IPS-18a (cell line): ENCODE results near the gene SLC34A2.

ENCODE experiments used
- H3K27ac ChIP-seq: one replicate; pipeline ENCODE4 v1.5.1; 2013; ENCODE audit warnings: low read length
- H3K27me3 ChIP-seq: one replicate; pipeline ENCODE4 v1.6.1; 2013; ENCODE audit warnings: mild to moderate bottlenecking, low read length; ENCODE audit not compliant: control insufficient read depth, insufficient read depth
- H3K36me3 ChIP-seq: one replicate; pipeline ENCODE4 v1.6.1; 2013; ENCODE audit warnings: low read depth, low read length; ENCODE audit not compliant: control insufficient read depth
- H3K4me1 ChIP-seq: one replicate; pipeline ENCODE4 v1.6.1; 2013; ENCODE audit warnings: low read depth, low read length; ENCODE audit not compliant: control insufficient read depth
- H3K4me3 ChIP-seq: one replicate; pipeline ENCODE4 v1.5.1; 2013; ENCODE audit warnings: low read length
- H3K9ac ChIP-seq: one replicate; pipeline ENCODE4 v1.6.1; 2013; ENCODE audit warnings: mild to moderate bottlenecking, low read length, moderate library complexity
- H3K9me3 ChIP-seq: one replicate; pipeline ENCODE4 v1.6.1; 2013; ENCODE audit warnings: low read depth, low read length; ENCODE audit not compliant: control insufficient read depth

Gene SLC34A2

DNA sequence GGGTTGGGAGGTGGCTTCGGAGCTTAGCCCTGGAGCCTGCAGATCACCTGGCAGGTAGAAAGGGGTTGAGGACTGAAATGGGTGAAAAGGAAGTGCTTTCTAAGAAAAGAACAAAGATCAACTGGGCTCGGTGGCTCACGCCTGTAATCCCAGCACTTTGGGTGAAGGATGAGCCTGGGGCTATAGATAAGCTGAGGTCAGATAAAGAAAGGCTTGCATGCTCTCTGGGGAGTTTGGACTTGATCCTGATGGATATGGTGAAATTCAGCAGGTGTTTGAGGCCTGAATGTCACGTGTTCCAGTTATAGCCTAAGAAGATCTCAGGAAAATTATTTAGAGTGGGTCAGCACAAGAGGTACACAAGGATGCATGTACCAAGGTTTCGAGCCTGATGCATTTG lies 40.8 kb downstream of the SLC34A2 start:
- H3K27ac ChIP-seq = no peak overlapping the region
- no peaks in the 10 kb centered on the region for H3K4me1 ChIP-seq

DNA sequence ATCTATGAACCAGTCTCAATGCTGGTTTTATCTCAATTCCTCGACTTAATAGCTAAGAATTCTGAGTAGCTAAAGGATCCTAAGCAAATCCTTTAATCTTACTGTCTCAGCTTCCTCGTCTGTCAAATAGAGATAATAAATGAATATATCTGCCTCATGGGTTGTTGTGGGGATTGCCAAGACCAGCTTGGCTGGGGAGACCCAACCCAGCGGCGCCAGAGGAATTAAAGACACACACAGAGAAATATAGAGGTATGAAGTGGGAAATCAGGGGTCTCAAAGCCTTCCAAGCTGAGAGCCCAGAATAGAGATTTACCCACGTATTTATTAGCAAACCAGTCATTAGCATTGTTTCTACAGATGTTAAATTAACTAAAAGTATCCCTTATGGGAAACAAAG lies 41.9 kb downstream of the SLC34A2 start:
- no peak overlapping the region for H3K9ac ChIP-seq
- no peaks in the 10 kb centered on the region for H3K9me3 ChIP-seq
- no peaks in the 10 kb centered on the region for H3K27me3 ChIP-seq
- H3K4me1 ChIP-seq = no peaks in the 10 kb centered on the region
- no peaks in the 10 kb centered on the region for H3K36me3 ChIP-seq
- H3K27ac ChIP-seq = no peak overlapping the region
- no peak overlapping the region for H3K4me3 ChIP-seq

More for the DNA sequence above, 40.8 kb downstream of the SLC34A2 start:
- no peak overlapping the region for H3K4me3 ChIP-seq
- H3K27me3 ChIP-seq = no peaks in the 10 kb centered on the region
- no peaks in the 10 kb centered on the region for H3K9me3 ChIP-seq
- H3K36me3 ChIP-seq = no peaks in the 10 kb centered on the region
- H3K9ac ChIP-seq = no peak overlapping the region

DNA sequence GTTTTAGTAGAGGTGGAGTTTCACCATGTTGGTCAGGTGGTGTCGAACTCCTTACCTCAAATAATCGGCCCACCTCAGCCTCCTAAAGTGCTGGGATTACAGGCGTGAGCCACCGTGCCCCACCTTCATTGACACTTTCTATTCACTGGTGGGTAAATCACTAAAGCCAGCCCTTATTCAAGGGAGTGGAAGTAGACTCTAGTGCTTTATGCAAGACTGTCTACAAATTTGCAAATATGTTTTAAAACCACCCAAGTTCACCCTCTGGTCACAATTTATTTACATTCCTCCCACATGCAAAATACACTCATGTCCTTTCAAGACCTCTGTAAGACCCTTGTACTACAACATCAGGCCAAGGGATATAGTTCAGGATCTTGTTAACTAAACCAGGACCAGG lies 45.0 kb downstream of the SLC34A2 start:
- H3K4me1 ChIP-seq = no peaks in the 10 kb centered on the region
- no peak overlapping the region for H3K27ac ChIP-seq

GRCh38 chr4:25702848-25703247 lies 47.2 kb downstream of the SLC34A2 start:
- H3K27ac ChIP-seq = no peak overlapping the region

More for the DNA sequence above, 45.0 kb downstream of the SLC34A2 start:
- Histone ChIP-seq H3K27me3 (no peaks in the 10 kb centered on the region), H3K9me3 (no peaks in the 10 kb centered on the region), H3K4me3 (no peak overlapping the region), H3K36me3 (no peaks in the 10 kb centered on the region), H3K9ac (no peak overlapping the region)

DNA sequence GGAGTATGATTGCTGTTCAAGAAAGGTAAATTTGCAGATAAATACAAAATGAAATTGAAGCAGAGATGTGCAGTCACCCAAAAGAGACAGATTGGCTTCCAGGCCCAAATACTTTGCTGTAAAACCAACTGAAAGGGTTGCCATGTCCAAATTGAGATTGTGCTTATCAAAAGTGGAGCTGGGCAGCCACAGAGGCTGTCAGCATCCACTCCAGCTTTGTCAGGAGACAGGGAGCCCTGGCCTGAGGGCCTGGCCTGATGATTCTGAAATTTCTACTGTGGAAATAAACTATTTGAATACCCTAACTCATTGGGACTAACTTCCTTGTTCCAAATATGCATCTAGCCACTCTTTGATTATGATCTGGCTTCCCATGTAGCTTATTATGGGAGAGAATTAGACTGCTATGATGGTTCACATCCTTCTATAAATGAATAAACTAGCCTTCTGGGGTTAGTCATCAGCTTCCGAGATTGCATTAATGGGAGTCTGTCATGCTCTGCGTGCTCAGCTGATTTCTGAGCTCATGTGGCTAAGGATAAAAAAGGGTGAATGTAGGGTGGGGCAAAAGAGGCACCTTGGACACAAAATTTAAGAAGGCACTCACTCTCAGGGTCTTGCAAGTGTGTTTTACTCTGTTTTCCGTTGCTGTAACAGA lies 48.2 kb downstream of the SLC34A2 start:
- H3K4me3 ChIP-seq = no peak overlapping the region
- H3K27me3 ChIP-seq = no peaks in the 10 kb centered on the region
- H3K9me3 ChIP-seq = no peaks in the 10 kb centered on the region
- H3K36me3 ChIP-seq = no peaks in the 10 kb centered on the region
- no peak overlapping the region for H3K9ac ChIP-seq
- no peaks in the 10 kb centered on the region for H3K4me1 ChIP-seq
- H3K27ac ChIP-seq = no peak overlapping the region

More at GRCh38 chr4:25702848-25703247, 47.2 kb downstream of the SLC34A2 start:
- Histone ChIP-seq H3K9me3 (no peaks in the 10 kb centered on the region), H3K27me3 (no peaks in the 10 kb centered on the region), H3K4me1 (no peaks in the 10 kb centered on the region), H3K36me3 (no peaks in the 10 kb centered on the region), H3K4me3 (no peak overlapping the region), H3K9ac (no peak overlapping the region)

GRCh38 chr4:25704516-25704915 lies 48.9 kb downstream of the SLC34A2 start:
- Histone ChIP-seq H3K4me1 (no peaks in the 10 kb centered on the region), H3K9me3 (no peaks in the 10 kb centered on the region), H3K36me3 (no peaks in the 10 kb centered on the region), H3K27me3 (no peaks in the 10 kb centered on the region), H3K9ac (no peak overlapping the region), H3K4me3 (no peak overlapping the region), H3K27ac (no peak overlapping the region)

- Histone ChIP-seq H3K36me3 (no peaks in the 10 kb centered on the region), H3K4me1 (no peaks in the 10 kb centered on the region), H3K9ac (no peak overlapping the region), H3K27ac (no peak overlapping the region), H3K9me3 (no peaks in the 10 kb centered on the region), H3K27me3 (no peaks in the 10 kb centered on the region), H3K4me3 (no peak overlapping the region)
Observed at GRCh38 chr4:25710637-25711036, 55.0 kb downstream of the SLC34A2 start.

- Histone ChIP-seq H3K9ac (no peak overlapping the region), H3K27me3 (no peaks in the 10 kb centered on the region), H3K4me3 (no peak overlapping the region), H3K27ac (no peak overlapping the region), H3K4me1 (no peaks in the 10 kb centered on the region), H3K36me3 (no peaks in the 10 kb centered on the region), H3K9me3 (no peaks in the 10 kb centered on the region)
Observed at GRCh38 chr4:25712611-25713010, 57.0 kb downstream of the SLC34A2 start.

GRCh38 chr4:25713812-25714211 lies 58.2 kb downstream of the SLC34A2 start:
- Histone ChIP-seq H3K9me3 (no peaks in the 10 kb centered on the region), H3K27ac (no peak overlapping the region), H3K27me3 (no peaks in the 10 kb centered on the region), H3K4me3 (no peak overlapping the region), H3K36me3 (no peaks in the 10 kb centered on the region), H3K4me1 (no peaks in the 10 kb centered on the region), H3K9ac (no peak overlapping the region)

- no peak overlapping the region for H3K27ac ChIP-seq
- no peaks in the 10 kb centered on the region for H3K4me1 ChIP-seq
- no peaks in the 10 kb centered on the region for H3K9me3 ChIP-seq
- no peaks in the 10 kb centered on the region for H3K27me3 ChIP-seq
- no peak overlapping the region for H3K4me3 ChIP-seq
- no peak overlapping the region for H3K9ac ChIP-seq
- no peaks in the 10 kb centered on the region for H3K36me3 ChIP-seq
Observed at GRCh38 chr4:25722964-25723363, 67.3 kb downstream of the SLC34A2 start.

GRCh38 chr4:25723409-25723808 lies 67.8 kb downstream of the SLC34A2 start:
- no peaks in the 10 kb centered on the region for H3K9me3 ChIP-seq
- no peaks in the 10 kb centered on the region for H3K4me1 ChIP-seq
- no peaks in the 10 kb centered on the region for H3K36me3 ChIP-seq
- no peak overlapping the region for H3K4me3 ChIP-seq
- no peaks in the 10 kb centered on the region for H3K27me3 ChIP-seq
- H3K27ac ChIP-seq = no peak overlapping the region
- H3K9ac ChIP-seq = no peak overlapping the region

GRCh38 chr4:25725870-25726269 lies 70.2 kb downstream of the SLC34A2 start:
- Histone ChIP-seq H3K4me3 (no peak overlapping the region), H3K27ac (no peak overlapping the region), H3K9ac (no peak overlapping the region), H3K36me3 (no peaks in the 10 kb centered on the region), H3K4me1 (no peaks in the 10 kb centered on the region), H3K9me3 (no peaks in the 10 kb centered on the region), H3K27me3 (no peaks in the 10 kb centered on the region)
